Fibroblast of the aortic adventitia (primary cell): Measurements from ENCODE around the gene RPA1. TPM values are rescaled to one million over a fixed set of nuclear protein-coding genes. Genes with fewer than 3 reads are reported as not detected.

Experiments used
- DNase-seq: peaks from one replicate; pipeline ENCODE4 v3.0.0-alpha.2; 2010; ENCODE audit warnings: low read depth
- H3K4me3 ChIP-seq: 2 replicates; pipeline ENCODE4 v1.5.1; 2011; ENCODE audit warnings: low read depth, mild to moderate bottlenecking, control low read depth, low read length, moderate library complexity
- CTCF ChIP-seq: IDR thresholded peaks from 2 replicates; pipeline ENCODE4 v1.5.1; 2011; ENCODE audit warnings: mild to moderate bottlenecking, low read length, control low read depth, inconsistent platforms; ENCODE audit not compliant: insufficient read depth
- total RNA-seq: library from RNA; depleted of rRNA; stranded (reverse); fragments of >200 nt; gene quantifications from 2 replicates; pipeline ENCODE4 v1.2.3, GENCODE V29; 2012; ENCODE audit warnings: low replicate concordance

RPA1 gene
- total RNA-seq, 1 donor: 41.2 TPM

- TF ChIP-seq CTCF: no peak
- no peak for DNase-seq
- no peak overlapping the region for H3K4me3 ChIP-seq
Measured at GRCh38 chr17:1947743-1948516, 118.1 kb downstream of the RPA1 start.

GRCh38 chr17:1948517-1948825 lies 118.7 kb downstream of the RPA1 start:
- H3K4me3 ChIP-seq: no peak overlapping the region
- no peak for TF ChIP-seq CTCF
- no peak for DNase-seq

Other genes starting within 250 kb of the RPA1 start
- 3.0 and 9.3 TPM in 2 replicates for gene SLC43A2, start 201.2 kb upstream of the RPA1 start, total RNA-seq
- gene SCARF1, start 184.3 kb upstream of the RPA1 start, total RNA-seq: 0.90 and 1.3 TPM in 2 replicates
- 9.7 and 10.7 TPM in 2 replicates for gene RILP, start 180.1 kb upstream of the RPA1 start, total RNA-seq
- gene PRPF8, start 145.1 kb upstream of the RPA1 start, total RNA-seq: 59.7 and 138 TPM in 2 replicates
- gene TLCD2, start 119.6 kb upstream of the RPA1 start, total RNA-seq: 4.5 and 10.1 TPM in 2 replicates
- gene WDR81, start 105.3 kb upstream of the RPA1 start, total RNA-seq: 27.7 and 39.6 TPM in 2 replicates
- 0.18 and 1.3 TPM in 2 replicates for gene SERPINF2, start 87.1 kb upstream of the RPA1 start, total RNA-seq
- gene SERPINF1, start 67.9 kb upstream of the RPA1 start, total RNA-seq: 161 and 450 TPM in 2 replicates
- 7.4 and 10.7 TPM in 2 replicates for gene SMYD4, start 103 bp upstream of the RPA1 start, total RNA-seq
- gene RTN4RL1, start 195.3 kb downstream of the RPA1 start, total RNA-seq: 0.27 and 0.90 TPM in 2 replicates
- 28.8 and 50.5 TPM in 2 replicates for gene DPH1, start 200.1 kb downstream of the RPA1 start, total RNA-seq
- 38.8 and 39.9 TPM in 2 replicates for gene OVCA2, start 212.0 kb downstream of the RPA1 start, total RNA-seq
- 36.4 and 57.6 TPM in 2 replicates for gene HIC1, start 225.1 kb downstream of the RPA1 start, total RNA-seq